NCI-H524 treated with DMSO at 0.1 percent for 48 hours (cell line): Measurements from ENCODE around the gene ZNF467.

ENCODE experiments used
- DNase-seq: peaks from one replicate; lab custom pipeline; 2025; lab: John Stamatoyannopoulos, UW

ZNF467 gene

GRCh38 chr7:149806726-149807125 is 33.3 kb upstream of the ZNF467 start:
- no peak for DNase-seq

DNA sequence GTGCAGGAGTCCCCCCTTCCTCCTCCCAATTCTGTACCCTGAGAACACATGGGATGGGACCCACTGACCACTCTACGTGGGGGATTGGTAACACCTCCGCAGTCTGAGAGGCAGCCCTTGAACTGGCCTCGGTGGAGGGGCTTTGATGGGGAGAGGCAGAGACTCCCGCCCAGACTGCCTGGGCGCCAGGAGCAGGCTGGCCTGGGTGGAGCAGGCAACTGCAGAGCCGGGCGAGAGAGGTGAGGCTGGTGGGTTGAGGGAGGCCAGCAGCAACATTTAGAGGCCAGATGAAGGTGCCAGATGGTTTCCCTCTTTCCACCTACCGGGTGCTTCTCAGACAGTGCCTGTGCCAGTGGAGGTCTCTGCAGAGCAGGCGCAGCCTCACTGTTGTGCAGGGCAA is 30.7 kb upstream of the ZNF467 start:
- no peak for DNase-seq

GRCh38 chr7:149803551-149804074 is 30.2 kb upstream of the ZNF467 start:
- no peak for DNase-seq

DNA sequence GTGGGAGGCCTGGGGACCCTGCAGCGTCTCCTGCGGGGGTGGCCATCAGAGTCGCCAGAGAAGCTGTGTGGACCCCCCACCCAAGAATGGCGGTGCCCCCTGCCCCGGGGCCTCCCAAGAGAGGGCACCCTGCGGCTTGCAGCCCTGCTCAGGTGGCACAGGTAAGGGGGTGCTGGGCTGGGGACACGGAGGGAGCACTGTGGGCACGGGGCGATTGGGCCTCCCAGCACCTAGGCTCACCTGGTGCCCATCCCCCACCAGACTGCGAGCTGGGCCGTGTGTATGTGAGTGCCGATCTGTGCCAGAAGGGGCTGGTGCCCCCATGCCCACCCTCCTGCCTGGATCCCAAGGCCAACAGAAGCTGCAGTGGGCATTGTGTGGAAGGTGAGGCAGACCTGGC is 29.6 kb upstream of the ZNF467 start:
- no peak for DNase-seq

- DNase-seq: no peak
Measured at GRCh38 chr7:149801816-149802215, 28.4 kb upstream of the ZNF467 start.

- no peak for DNase-seq
Measured at GRCh38 chr7:149801002-149801566, 27.7 kb upstream of the ZNF467 start.

DNA sequence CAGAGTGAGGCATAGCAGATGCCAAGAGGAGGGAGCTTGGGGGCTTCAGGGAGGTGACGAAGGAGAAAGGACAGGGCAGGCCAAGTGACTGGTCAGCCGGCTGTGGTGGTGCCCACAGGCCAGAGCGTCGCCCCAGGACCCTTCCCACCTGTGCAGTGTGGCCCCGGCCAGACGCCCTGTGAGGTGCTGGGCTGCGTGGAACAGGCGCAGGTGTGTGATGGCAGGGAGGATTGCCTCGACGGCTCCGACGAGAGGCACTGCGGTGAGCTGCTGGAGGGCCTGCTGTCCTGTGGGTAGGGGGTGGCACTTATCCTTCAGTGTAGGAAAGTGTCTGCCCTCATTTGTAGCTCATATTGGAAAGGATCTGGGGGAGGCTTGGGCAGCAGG is 26.8 kb upstream of the ZNF467 start:
- DNase-seq: no peak

DNA sequence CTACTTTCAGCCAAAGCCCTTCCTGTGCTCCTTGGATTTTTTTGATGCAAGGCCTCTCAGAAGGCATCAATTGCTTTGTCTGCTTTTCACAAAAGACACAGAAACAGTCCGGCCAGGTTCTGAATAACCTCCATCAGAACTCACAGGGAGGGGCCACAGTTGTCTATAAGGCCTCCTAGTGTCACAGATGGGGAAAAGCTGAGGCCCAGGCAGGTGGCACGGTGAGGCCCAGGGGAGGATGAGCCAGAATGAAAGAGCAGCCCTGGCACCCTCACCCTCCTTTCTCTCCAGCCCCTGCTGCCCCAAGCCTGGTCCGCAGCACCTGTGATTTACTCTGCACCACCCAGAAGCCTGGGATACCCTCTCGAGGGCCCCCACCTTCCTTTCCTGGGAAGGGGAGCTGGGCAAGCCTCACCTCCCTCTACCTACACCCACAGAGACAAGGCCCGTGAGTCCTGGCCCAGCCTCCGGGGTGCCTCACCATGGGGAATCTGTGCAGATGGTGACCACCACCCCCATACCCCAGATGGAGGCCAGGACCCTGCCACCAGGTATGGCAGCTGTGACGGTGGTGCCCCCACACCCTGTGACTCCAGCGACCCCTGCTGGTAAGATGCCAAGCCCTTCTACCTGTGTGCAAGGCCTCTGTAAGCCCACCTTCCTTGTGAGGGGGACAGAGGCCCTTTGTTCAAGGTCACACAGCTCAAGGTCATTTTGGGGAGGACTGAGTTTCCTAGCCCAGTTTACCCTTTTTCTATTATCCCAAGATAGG is 26.2 kb upstream of the ZNF467 start:
- no peak for DNase-seq

- DNase-seq: no peak
Measured at GRCh38 chr7:149797771-149798170, 24.4 kb upstream of the ZNF467 start.

- DNase-seq: no peak
Measured at GRCh38 chr7:149796287-149796860, 23.0 kb upstream of the ZNF467 start.

DNA sequence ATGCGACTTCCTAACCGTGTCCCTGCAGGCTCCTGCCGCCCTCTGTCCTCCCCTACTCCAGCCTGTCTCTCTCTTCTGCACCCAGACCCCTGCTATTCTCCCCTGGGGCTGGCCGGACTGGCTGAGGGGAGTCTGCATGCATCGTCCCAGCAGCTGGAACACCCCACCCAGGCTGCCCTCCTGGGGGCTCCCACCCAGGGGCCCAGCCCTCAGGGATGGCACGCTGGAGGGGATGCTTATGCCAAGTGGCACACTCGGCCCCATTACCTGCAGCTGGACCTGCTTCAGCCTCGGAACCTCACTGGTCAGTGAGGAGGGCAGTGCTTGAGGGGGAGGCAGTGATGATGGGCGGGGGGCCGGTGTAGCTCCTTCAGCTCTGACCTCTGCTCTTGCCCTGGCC is 21.7 kb upstream of the ZNF467 start:
- DNase-seq: no peak

- DNase-seq: no peak
Measured at GRCh38 chr7:149794661-149795060, 21.3 kb upstream of the ZNF467 start.

GRCh38 chr7:149793261-149793660 is 19.9 kb upstream of the ZNF467 start:
- no peak for DNase-seq

GRCh38 chr7:149792220-149792595 is 18.8 kb upstream of the ZNF467 start:
- DNase-seq: no peak

DNA sequence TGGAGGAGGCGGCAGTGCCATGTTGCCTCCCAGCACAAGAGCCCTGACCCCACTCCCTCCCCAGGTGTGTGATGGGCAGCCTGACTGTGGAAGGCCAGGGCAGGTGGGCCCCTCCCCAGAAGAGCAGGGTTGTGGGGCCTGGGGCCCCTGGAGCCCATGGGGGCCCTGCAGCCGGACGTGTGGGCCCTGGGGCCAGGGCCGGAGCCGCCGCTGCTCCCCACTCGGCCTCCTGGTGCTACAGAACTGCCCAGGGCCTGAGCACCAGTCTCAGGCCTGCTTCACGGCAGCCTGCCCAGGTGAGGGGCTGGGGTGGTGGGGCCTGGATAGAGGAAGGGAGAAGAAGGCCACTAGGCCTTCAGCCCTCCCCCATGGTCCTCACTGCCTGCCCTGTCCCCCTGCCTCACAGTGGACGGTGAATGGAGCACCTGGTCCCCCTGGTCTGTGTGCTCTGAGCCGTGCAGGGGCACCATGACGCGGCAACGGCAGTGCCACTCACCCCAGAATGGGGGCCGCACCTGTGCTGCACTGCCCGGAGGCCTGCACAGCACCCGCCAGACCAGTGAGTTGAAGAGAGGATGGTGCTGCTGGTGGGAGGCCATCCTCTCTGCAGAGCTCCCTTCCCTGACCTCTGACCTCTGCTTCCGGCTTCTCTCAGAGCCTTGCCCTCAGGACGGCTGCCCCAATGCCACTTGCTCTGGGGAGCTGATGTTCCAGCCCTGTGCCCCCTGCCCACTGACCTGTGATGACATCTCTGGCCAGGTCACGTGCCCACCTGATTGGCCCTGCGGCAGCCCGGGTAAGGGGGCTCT is 18.2 kb upstream of the ZNF467 start:
- no peak for DNase-seq

- no peak for DNase-seq
Measured at GRCh38 chr7:149790754-149791360, 17.5 kb upstream of the ZNF467 start.

DNA sequence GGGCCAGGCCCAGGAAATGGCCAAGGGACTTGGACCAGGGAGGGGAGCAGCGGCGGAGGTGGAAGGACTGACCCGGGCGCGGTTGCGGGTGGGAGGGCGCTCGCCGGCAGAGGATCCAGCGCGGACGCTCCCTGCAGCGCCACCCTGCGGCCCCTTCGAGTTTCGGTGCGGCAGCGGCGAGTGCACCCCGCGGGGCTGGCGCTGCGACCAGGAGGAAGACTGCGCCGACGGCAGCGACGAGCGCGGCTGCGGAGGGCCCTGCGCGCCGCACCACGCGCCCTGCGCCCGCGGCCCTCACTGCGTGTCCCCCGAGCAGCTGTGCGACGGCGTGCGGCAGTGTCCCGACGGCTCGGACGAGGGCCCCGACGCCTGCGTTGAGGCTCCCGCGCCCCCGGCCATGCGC is 16.8 kb upstream of the ZNF467 start:
- no peak for DNase-seq

- DNase-seq: no peak
Measured at GRCh38 chr7:149789101-149789500, 15.7 kb upstream of the ZNF467 start.

DNA sequence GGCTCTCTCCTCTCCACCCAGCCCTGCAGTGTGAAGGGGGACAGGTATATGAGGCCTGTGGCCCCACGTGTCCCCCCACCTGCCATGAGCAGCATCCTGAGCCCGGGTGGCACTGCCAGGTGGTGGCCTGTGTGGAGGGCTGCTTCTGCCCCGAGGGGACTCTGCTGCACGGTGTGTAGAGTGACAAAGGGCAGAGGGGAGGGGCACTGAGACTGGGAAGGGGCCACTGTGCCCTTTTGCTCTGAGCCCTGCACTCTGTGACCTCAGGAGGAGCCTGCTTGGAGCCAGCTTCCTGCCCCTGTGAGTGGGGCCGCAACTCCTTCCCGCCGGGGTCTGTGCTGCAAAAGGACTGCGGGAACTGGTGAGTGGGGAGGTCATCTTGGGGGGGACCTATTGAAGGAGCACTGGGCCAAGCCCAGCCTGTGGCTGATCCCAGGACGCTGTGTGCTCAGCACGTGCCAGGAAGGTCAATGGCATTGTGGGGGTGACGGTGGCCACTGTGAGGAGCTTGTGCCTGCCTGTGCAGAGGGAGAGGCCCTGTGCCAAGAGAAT is 15.0 kb upstream of the ZNF467 start:
- DNase-seq: no peak

DNA sequence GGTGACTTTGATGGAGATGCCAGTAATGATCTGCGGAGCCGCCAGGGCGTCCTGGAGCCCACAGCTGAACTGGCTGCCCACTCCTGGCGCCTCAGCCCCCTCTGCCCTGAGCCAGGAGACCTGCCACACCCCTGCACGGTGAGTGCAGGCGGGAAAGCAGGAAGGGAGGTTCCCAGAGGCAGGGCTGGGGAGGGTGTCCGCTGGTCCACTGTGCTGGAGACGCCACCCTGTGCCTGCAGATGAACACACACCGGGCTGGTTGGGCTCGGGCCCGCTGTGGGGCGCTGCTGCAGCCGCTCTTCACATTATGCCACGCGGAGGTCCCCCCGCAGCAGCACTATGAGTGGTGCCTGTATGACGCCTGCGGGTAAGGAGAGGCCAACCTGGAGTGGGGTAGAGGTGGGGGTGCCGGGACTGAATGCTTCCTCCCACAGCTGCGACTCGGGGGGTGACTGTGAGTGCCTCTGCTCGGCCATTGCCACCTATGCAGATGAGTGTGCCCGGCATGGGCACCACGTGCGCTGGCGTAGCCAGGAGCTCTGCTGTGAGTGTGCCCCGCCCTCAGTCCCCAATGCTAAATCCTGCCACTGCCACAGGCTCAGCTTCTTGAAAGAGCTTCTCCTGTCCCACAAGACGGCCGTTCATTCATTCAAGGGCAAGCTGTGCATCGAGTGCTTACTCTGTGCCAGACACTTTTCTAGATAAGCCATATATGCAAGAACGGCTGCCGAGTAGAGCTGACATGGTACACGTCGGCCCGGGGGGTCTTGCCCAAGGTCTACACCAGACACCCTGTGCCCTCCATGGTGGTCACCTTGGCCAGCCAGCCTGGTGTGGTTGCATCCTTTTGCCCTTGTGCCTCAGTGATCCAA is 14.3 kb upstream of the ZNF467 start:
- no peak for DNase-seq

- DNase-seq: no peak
Measured at GRCh38 chr7:149785983-149786382, 12.6 kb upstream of the ZNF467 start.
